HG03108 (cell line): ENCODE measurements around the gene BMP15.

Experiments
- ATAC-seq: cut with Tn5 transposase; IDR thresholded peaks from one replicate; pipeline ENCODE4 v1.9.1; 2021; ENCODE audit warnings: moderate library complexity; ENCODE audit not compliant: unreplicated experiment

BMP15 gene

DNA sequence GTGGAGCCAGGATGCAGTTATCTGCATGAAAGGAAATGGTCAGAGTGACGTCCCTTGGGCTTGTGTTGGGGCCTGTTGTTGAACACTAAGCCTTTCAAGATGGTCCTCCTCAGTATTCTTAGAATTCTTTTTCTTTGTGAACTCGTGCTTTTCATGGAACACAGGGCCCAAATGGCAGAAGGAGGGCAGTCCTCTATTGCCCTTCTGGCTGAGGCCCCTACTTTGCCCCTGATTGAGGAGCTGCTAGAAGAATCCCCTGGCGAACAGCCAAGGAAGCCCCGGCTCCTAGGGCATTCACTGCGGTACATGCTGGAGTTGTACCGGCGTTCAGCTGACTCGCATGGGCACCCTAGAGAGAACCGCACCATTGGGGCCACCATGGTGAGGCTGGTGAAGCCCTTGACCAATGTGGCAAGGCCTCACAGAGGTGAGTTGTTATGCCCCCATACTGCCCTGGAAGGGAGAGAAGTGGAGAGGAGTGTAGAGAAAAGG lies at the start of gene BMP15:
BMP15 (plus strand) TSS at position 51 of the 492 bp plus-strand sequence; CDS start at position 100, 49 bp downstream.
- no peak for ATAC-seq

DNA sequence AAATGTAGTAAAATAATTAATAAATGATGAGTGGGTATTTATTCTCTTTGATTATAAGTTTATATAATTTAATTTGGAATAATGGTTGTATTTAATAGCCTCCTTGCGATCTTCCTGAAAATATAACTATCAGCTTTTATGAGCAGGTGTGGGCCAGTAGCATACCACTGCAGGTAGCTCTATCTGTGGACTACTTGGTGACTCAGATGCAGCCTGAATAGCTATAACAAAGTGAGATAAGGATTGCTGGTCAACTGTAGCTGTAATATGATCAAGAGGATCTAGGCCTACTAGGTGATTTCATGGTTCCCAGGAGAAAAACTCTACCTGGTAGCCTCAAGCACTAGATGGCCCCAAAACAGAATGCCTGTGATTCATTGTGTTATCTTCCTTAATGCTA lies 47.1 kb upstream of the BMP15 start:
- ATAC-seq = no peak

DNA sequence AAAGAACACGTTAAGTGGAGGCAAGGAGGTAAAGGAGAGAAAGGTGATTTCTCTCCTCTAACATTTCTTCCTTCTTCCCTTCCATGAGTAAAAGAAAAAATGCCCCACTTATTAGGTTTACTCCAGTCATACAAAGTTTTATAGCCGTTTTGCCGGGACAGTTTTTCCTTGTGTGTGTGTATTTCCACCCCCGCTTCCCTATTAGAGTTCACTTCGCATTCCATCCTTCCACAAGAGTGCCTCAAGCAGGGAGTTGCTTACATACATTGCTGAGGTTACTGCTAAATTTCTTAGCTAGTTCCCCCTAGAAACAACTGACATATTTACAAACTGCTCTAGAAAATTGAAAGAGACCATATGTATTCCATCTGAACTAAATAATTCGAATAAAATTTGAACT lies 45.2 kb upstream of the BMP15 start:
- ATAC-seq = no peak

DNA sequence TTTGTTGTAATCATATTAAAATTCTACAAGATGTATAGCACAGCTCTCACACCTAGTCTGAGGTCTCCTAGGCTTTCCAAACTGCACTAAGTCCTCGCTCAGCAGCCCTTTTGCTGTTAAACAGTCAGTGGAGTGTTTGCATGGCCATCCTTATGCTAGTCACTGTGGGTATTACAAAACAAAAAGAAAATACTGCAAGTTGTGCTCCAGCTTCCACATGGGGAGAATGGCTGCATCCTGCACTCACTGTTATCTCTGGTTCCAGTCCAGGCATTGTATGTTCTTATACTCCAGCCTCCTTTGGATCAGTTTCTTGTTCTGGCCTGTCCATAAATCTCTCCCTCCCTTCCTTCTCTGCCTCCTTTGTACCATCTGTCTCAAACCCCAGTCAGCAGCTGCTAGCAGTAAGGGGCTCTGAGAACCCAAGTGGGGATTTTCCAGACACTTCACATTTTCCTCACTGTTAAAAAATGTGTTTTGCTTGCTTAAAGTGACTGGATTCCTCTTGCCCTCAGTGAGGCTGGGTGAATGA lies 38.5 kb upstream of the BMP15 start:
- no peak for ATAC-seq

DNA sequence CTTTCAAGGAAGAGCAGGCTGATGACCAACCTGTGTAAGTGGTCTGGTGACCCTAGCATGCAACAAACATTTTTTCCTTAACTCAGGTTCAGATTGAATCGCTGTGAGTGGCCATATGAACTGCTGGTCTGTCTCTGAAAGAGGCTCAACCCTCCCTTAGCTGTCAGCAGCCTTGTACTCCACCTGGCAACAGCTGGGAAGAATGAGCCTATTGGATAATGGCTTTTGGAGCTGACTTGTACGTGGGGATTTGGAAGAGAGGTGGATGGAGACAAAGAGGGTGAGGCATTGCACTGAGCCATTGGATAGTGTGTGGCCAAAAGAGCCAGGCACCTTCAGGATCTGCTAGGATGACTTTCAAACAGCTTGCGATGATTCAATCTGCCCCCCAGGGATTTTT lies 35.7 kb upstream of the BMP15 start:
- no peak for ATAC-seq

DNA sequence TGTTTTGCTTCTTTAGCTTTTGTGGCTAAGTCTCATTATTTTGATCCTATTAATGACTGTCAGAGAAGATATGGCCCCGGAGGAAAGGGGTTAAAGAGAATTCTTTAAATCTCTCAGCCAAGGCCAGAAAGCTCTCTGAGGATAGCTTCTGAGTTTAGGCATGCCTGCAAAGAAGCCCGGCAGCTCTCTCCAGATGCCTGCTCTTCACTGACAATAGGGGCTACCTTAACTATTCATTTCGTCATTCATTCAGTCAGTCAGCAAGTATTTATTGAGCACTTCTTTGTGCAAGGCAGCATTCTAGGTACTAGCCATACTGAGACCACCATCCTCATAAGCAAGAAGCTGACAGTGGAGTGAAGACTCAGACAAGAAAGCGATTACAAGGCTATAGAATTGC lies 34.0 kb upstream of the BMP15 start:
- no peak for ATAC-seq

DNA sequence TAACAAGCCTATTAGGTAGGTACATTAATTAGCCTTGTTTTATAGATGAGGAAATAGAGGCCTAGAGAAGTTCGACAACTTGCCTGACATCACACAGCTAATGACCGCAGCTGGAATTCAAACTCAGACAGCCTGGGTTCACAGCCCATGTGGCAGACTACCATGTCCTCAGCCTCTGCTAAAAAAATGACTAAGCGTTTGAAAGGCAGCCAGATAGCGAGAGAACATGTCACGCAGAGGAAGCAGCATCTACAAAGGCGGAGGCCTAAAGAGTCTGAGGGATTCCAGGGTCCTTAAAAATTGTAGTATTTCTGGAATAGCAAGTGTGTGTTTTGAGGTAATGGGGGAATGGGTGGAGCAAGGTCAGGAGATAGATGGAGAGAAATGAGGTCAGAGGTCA lies 33.2 kb upstream of the BMP15 start:
- ATAC-seq = no peak

DNA sequence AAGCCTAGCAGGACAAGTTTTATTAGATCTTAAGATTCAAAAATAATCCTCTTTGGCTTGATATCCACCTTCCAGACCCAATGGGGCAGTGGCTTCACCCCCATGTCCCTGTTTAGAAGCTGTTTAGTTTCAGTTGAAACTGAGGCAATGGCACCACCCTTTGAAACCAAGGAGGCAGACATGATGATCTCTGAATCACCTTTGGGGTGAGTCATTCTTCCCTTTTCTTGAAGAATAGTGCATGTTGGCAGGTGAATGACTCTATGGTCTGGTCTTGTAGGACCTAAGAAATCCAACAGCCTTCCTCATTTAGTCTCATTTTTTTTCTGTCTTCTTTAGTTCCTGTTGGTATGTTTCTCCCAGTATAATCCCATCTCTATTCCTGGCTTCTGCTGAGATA lies 29.5 kb upstream of the BMP15 start:
- ATAC-seq = no peak

DNA sequence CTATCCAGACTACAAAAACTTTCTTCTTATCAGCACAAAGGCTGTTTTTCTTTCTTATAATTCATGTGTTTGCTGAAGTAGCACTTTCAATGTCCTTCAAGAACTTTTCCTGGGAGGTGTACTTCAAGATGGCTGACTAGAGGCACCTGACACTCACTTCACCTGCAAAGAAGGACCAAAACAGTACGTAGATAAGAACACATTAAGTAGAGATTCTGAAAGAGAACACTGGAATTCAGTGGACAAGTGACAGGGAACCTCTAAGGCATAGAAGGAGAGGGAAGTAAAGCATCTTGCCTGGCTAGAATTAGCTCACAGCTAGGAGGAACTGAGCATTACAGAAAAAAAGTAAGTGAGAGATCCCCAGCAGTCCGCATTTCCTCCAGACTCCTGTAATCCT lies 21.7 kb upstream of the BMP15 start:
- ATAC-seq = no peak

DNA sequence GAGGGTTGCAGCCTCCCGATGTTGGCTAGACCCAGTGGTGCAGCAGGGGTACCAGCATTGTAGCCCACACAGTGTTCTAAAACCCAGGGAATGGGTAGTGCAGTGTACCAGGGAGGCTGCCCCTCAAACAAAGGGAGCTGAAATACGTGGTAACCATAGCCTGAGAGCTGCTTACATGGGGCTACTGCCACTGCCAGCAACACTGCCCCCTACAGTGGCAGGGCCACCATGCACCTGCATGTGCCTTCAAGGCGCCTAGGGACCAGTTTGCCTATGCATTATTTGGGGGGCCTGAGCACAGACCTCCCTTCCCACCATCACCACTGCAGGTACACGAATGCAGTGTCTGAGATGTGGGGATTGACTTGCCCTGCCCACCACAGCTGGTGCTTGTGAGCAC lies 21.0 kb upstream of the BMP15 start:
- no peak for ATAC-seq

DNA sequence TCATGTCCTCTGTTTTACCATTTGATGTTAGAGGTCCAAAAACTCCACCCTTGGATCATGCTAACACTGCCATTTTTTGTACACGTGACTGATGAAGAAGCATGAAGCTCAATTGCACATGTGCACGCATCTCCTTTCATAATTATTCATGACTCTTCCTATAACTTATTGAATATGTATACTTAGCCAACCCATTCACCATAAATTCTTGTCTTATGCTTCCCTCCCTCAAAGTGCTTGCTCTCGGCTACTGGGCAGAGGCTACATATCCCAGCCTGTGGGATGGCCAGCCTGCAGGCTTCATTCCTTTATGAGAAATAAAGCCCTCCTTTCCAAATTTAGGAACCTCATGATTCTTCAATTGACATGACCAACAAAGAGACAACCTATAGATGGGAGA lies 17.5 kb upstream of the BMP15 start:
- ATAC-seq = no peak

DNA sequence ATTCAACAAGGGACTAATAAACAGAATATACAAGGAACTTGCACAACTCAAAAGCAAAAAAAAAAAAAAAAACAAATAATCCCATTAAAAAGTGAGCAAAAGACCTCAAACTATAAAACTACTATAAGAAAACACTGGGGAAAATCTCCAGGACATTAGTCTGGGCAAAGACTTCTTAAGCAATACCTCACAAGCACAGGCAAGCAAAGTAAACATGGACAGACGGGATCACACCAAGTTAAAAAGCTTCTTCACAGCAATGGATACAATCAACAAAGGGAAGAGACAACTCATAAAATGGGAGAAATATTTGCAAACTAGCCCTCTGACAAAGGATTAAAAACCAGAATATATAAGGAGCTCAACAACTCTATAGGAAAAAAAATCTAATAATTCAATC lies 17.1 kb upstream of the BMP15 start:
- no peak for ATAC-seq

DNA sequence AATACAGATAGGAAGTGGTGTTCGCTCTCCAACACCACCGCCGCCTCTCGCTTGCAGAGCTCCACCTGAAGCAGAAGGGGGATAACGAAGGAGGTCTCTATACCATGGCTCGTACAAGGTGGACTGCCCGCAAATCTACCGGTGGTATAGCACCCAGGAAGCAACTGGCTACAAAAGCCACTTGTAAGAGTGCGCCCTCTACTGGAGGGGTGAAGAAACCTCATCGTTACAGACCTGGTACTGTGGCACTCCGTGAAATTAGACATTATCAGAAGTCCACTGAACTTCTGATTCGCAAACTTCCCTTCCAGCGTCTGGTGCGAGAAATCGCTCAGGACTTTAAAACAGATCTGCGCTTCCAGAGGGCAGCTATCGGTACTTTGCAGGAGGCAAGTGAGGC lies 5.2 kb upstream of the BMP15 start:
- ATAC-seq = no peak

DNA sequence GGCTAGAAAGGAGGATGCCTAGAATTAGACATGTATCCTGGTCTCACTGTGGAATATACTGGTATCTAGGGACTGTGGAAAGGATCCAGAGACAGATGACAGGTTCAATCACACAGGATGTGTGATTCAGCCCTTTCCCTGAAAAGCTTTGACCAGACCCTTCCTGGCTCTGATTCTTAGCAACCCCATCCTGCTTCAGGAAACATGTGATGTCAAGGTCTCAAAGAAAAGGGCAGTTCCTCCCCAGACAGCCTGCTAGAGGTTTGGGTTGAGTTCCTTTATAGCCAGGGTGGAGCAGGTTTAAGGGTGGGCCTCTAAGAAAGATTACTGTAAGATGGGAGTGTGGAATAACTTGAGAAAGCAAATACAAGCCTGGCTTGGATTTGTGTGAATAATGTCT lies 3.0 kb downstream of the BMP15 start:
- ATAC-seq = no peak

DNA sequence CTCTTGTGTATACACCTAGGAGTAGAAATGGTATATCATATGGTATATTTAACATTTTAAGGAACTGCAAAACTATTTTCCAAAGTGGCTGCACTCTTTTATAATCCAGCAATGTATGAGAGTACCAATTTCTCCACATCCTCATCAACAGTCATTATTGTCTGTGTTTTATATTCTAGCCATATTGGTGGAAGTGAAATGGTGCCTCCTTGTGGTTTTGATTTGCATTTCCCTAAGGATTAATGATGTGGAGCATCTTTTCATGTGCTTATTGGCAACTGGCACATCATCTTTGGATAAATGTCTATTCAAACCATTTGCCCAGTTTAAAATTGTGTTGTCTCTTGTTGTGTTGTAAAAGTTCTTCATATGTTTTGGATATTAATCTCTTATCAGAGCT lies 9.6 kb downstream of the BMP15 start:
- no peak for ATAC-seq

DNA sequence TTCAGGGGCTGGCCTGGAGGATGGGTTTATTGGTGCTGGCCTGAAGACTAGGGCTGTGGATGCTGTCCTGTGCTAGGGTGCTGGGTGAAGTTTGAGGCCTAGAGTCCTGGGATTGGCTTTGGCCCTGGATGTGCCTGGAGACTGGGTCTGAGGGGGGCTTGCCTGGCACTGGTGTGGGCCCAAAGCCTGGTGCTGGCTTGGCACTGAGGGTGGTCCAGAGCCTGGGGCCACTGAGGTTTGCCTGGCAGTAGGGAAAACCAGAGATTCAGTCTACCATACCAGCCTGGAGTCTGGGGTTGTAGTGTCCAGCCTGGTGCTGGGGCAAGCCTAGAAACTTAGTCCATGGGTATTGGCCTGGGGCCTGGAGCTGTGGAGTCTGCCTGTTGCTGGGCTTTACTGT lies 16.6 kb downstream of the BMP15 start:
- no peak for ATAC-seq

DNA sequence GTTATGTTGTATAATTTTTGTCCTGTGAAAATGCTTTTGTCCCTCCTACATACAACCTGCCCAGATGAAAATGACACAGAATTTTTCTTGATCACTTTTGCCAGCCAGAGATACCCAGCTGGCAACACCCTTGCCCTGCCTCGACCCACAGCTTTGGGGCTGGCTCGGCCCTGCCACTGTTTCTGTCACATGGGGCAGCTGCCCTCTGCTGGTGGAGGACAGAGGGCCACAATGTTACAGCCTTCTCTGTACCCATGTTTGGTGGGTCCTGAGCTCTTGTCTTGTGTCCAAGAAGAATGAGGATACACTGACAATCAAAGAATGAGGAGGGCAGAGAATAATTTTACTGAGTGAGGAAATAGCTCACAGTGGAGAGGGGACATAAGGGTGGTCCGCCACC lies 31.1 kb downstream of the BMP15 start:
- ATAC-seq = no peak

DNA sequence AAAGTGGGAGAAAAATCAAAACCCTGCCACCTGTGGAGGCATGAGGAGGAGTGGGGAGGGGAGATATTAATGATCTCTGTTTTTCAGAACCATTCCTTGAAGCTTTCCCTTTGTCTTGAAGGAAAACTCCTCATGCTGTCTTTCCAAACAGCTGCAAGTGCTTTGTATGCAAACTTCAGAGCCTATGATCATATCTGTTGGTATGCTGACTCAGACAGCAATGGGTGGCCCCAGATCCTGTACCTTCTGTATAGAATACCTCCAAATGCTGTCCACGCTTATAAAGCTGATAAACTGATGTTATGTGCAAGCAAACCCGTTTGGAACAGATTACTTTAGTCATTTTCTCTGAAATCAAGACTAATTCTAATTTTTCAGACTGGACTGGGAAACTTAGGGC lies 31.9 kb downstream of the BMP15 start:
- ATAC-seq = no peak

DNA sequence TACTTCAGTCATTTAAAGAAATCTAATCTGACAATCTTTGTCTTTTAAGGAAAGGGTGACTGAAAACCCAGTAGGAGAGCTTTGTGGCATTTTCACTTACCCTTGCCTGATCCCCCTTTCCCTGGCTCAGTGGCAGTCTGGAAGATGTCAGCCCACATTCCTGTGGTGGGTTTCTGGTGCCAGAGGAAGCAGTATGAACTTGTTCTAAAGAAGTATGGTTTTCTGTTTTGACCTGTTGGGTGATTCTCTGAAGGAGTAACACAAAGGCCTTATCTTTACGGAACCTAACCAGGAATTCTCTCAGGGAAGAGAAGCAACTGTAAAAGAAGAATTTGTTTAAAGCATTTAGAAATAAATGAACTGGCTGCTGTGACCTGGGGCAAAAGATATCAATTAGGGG lies 41.9 kb downstream of the BMP15 start:
- ATAC-seq = no peak

DNA sequence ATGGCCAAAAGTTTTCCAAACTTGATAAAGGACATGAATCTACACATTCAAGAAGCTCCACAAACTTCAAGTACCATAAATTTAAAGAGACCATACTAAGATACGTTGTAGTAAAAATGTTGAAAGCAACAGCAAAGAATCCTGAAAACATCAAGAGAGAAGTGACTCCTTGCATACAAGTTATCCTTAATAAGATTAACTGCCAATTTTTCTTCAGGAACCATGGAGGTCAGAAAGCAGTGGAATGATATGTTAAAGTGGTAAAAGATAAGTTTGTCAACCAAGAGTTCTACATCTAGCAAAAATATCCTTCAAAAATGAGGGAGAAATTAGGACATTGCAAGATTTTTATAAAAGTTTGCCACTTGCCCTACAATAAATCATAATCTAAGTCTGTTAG lies 43.3 kb downstream of the BMP15 start:
- no peak for ATAC-seq

DNA sequence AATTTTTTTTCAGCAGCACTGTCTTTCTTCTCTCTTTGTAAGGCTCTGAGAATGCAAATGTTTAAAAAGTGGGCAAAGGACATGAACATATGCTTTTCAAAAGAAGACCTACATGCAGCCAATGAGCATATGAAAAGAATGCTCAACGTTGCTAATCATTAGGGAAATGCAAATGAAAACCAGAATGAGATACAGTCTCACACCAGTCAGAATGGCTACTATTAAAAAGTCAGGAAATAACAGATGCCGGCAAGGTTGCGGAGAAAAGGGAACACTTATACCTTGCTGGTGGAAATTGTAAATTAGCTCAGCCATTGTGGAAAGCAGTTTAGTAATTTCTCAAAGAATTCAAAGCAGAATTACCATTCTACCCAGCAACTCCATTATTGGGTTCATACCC lies 51.6 kb downstream of the BMP15 start:
- ATAC-seq = no peak

DNA sequence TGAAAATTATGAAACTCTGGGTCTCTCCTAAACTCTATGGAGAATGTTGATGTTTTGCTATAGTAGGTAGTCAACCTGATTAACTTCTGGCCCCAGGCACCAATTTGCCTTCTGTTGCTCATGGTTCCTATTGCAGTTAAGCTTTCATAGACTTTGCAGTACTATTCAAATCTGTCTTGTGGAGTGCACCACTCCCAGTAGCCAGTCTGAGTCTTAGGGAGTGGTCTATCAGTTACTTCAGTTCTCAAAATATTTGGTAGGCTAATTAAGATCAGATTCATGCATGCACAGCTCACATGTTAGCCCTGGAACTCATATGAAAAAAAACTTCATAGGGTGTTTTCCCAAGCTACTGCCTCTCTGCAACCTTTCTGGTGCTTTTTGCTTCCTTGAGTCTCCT lies 53.3 kb downstream of the BMP15 start:
- ATAC-seq = no peak
